Brain microvascular endothelial cell (primary cell): Measurements from ENCODE around the gene CTU1.

Experiments used
- DNase-seq: peaks from one replicate; pipeline ENCODE4 v3.0.0-alpha.2; 2020
- H3K27ac ChIP-seq: fragments of 250-450 bp; sonication (Bioruptor Pico); 2 replicates; pipeline ENCODE4 v1.5.1; 2020; ENCODE audit warnings: mild to moderate bottlenecking, moderate library complexity
- H3K27me3 ChIP-seq: fragments of 250-450 bp; sonication (Bioruptor Pico); replicated peaks from 2 replicates; pipeline ENCODE4 v1.5.1; 2020; ENCODE audit warnings: mild to moderate bottlenecking
- H3K36me3 ChIP-seq: fragments of 250-450 bp; sonication (Bioruptor Pico); replicated peaks from 2 replicates; pipeline ENCODE4 v1.5.1; 2020; ENCODE audit warnings: mild to moderate bottlenecking
- H3K4me3 ChIP-seq: 2 replicates; pipeline ENCODE4 v1.5.1; 2011; ENCODE audit warnings: low read depth, mild to moderate bottlenecking, control low read depth, low read length, moderate library complexity
- in situ Hi-C: cut with HindIII; loops from 2 replicates; pipeline ENCODE4 v1.10.0; 2017; ENCODE audit warnings: low sequenced_read_pairs, low pct_ligation_motif_present
- TF ChIP-seq, protein P1 (sequence below): IDR thresholded peaks from 2 replicates; pipeline ENCODE4 v1.5.1; 2011; ENCODE audit warnings: low read depth, mild to moderate bottlenecking, moderate library complexity, low read length, control low read depth, inconsistent platforms; ENCODE audit errors: missing control alignments

CTU1 gene

GRCh38 chr19:51100601-51101000, 7.6 kb downstream of the CTU1 start:
- Histone ChIP-seq H3K27me3 (no peaks in the 10 kb centered on the region), H3K27ac (no peak overlapping the region), H3K4me3 (no peak overlapping the region), H3K36me3 (peaks cover 24% of the 10 kb centered on the region)
- in situ Hi-C loops = no loop called here
- TF ChIP-seq, protein P1, sequence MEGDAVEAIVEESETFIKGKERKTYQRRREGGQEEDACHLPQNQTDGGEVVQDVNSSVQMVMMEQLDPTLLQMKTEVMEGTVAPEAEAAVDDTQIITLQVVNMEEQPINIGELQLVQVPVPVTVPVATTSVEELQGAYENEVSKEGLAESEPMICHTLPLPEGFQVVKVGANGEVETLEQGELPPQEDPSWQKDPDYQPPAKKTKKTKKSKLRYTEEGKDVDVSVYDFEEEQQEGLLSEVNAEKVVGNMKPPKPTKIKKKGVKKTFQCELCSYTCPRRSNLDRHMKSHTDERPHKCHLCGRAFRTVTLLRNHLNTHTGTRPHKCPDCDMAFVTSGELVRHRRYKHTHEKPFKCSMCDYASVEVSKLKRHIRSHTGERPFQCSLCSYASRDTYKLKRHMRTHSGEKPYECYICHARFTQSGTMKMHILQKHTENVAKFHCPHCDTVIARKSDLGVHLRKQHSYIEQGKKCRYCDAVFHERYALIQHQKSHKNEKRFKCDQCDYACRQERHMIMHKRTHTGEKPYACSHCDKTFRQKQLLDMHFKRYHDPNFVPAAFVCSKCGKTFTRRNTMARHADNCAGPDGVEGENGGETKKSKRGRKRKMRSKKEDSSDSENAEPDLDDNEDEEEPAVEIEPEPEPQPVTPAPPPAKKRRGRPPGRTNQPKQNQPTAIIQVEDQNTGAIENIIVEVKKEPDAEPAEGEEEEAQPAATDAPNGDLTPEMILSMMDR = no peak
- DNase-seq = no peak

GRCh38 chr19:51099047-51099382, 9.2 kb downstream of the CTU1 start:
- TF ChIP-seq, protein P1 = no peak
- no peak for DNase-seq
- peaks cover 21% of the 10 kb centered on the region for H3K36me3 ChIP-seq
- peak overlapping the region; percentile 22 for H3K4me3 ChIP-seq
- in situ Hi-C loops = no loop called here
- H3K27me3 ChIP-seq = no peaks in the 10 kb centered on the region
- no peak overlapping the region for H3K27ac ChIP-seq

GRCh38 chr19:51098365-51099046, 9.7 kb downstream of the CTU1 start:
- H3K27ac ChIP-seq = no peak overlapping the region
- TF ChIP-seq, protein P1 = no peak
- H3K36me3 ChIP-seq = peaks cover 17% of the 10 kb centered on the region
- no peaks in the 10 kb centered on the region for H3K27me3 ChIP-seq
- in situ Hi-C loops = no loop called here
- no peak for DNase-seq
- H3K4me3 ChIP-seq = no peak overlapping the region

DNA sequence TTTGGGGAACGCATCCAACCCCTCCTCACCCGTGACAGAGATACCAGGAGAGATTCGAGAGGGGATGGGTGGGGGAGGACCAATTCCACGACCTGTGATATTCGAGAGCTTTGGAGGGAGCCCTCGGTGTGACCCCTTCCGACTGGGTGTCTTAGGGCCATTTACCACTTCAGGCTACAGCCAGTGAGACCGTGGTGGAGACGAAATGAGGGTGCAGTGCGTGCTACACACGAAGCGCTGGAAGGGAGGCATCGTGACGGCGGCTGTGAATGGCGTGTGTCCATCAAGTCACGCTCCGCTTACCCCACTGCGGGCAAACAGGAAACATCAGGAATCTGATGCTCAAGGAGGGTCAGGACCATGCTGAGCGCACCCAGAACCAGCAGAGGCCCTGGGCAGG, 10.4 kb downstream of the CTU1 start:
- in situ Hi-C loops = no loop called here
- H3K4me3 ChIP-seq = no peak overlapping the region
- DNase-seq = no peak

DNA sequence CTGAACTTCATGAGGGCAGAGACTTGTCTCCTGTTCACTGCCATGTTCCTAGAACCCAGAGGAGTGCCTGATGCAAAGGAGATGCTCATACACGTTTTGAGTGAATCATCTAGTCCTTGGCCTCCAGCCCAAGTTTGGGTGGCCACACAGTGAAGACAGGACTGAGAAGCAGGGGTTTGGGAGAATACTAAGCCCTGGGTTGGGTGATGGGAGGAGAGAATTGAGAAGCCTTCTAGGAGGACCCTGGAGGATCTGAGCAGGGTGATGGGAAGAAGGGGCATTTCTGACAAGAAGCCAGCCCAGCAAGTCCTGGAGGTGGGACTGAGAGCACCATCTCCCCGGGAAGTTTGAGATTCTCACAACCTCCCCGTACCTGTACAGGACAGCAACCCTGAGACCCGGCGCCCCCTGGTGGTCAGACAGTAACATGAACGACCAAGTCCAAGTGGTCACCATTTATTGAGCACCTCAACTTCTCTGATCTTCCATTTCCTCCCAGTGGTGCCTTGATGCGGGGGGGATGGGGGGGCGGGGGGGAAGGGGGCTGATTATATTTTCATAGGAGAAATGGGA, 11.0 kb downstream of the CTU1 start:
- no peak overlapping the region for H3K27ac ChIP-seq
- H3K27me3 ChIP-seq = no peaks in the 10 kb centered on the region
- no peak overlapping the region for H3K4me3 ChIP-seq
- TF ChIP-seq, protein P1 = peak; percentile 77
- H3K36me3 ChIP-seq = peaks cover 7% of the 10 kb centered on the region
- peak; percentile 54 for DNase-seq
- in situ Hi-C loops = no loop called here

More for the DNA sequence above, 10.4 kb downstream of the CTU1 start:
- Histone ChIP-seq H3K27ac (no peak overlapping the region), H3K36me3 (peaks cover 13% of the 10 kb centered on the region), H3K27me3 (no peaks in the 10 kb centered on the region)
- TF ChIP-seq, protein P1 = no peak
